ENCODE data around the gene MFAP4.

Gene MFAP4

DNA sequence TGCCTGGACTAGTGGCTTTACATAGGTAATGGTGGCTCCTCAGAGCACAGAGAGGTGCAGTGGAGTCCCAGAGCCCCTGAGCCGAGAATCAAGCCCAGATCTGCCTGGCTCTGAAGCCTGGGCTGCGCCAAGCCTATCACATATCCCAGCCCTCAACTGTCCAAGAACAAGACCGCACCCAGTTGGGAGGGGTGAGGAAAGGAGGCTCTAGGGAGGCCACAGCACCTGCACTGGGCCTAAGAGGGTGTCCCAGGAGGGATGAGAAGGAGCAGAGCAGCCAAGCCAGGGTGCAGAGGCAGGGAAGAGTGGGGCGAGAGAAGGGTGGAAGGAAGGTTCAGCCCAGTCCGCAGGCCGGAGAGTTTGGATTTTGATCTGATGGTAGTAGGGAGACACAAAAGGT, 23.1 kb upstream of the MFAP4 start:
- no peak for DNase-seq (ENCODE audit: low read depth)

- DNase-seq (ENCODE audit: low read depth), result no peak
Measured at GRCh38 chr17:19409509-19409908, 22.5 kb upstream of the MFAP4 start.

DNA sequence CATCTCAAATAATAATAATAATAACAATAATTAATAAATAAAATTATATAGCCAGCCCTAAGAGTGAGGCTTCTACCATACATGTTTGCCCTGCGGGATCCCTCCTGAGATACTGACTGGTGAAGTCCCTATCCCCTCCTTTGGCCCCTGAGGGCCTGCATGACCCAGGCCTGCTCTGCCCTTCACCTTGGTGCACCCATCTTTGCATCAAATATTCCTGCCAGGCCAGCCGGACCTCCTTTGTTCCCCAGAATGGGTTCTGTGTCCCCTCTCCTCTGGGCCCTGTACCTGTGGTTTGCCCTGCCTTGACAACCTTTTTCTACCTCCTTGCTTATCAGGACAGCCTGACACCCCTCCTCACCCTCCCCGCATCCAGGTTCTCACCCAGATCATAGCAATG, 22.1 kb upstream of the MFAP4 start:
- DNase-seq (ENCODE audit: low read depth), result no peak

- no peak for DNase-seq (ENCODE audit: low read depth)
Measured at GRCh38 chr17:19408346-19408710, 21.3 kb upstream of the MFAP4 start.

GRCh38 chr17:19407601-19408345, 20.8 kb upstream of the MFAP4 start:
- DNase-seq (ENCODE audit: low read depth), result no peak

DNA sequence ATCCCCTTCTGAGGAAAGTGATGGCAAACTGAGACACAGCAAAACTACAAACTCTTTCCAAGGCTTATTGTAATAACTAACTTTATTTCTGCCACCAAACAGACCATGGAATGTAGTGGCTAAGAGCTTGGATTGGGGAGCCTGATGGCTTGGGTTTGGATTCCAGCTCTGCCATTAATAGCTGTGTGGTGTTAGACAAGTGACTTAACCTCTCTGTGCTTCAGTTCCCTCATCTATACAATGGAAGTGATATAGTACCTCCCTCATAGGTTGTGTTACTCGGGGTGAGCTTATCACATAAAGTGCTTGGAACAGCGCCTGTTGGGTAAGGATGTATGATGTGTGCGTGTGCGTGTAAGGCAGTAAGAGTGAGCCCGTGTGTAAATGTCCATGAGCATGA, 18.1 kb upstream of the MFAP4 start:
- no peak for DNase-seq (ENCODE audit: low read depth)

- DNase-seq (ENCODE audit: low read depth), result no peak
Measured at GRCh38 chr17:19404264-19404663, 17.3 kb upstream of the MFAP4 start.

- no peak for DNase-seq (ENCODE audit: low read depth)
Measured at GRCh38 chr17:19403021-19403420, 16.0 kb upstream of the MFAP4 start.

- no peak for DNase-seq (ENCODE audit: low read depth)
Measured at GRCh38 chr17:19402171-19402570, 15.2 kb upstream of the MFAP4 start.

GRCh38 chr17:19401321-19402010, 14.5 kb upstream of the MFAP4 start:
- no peak for DNase-seq (ENCODE audit: low read depth)

DNA sequence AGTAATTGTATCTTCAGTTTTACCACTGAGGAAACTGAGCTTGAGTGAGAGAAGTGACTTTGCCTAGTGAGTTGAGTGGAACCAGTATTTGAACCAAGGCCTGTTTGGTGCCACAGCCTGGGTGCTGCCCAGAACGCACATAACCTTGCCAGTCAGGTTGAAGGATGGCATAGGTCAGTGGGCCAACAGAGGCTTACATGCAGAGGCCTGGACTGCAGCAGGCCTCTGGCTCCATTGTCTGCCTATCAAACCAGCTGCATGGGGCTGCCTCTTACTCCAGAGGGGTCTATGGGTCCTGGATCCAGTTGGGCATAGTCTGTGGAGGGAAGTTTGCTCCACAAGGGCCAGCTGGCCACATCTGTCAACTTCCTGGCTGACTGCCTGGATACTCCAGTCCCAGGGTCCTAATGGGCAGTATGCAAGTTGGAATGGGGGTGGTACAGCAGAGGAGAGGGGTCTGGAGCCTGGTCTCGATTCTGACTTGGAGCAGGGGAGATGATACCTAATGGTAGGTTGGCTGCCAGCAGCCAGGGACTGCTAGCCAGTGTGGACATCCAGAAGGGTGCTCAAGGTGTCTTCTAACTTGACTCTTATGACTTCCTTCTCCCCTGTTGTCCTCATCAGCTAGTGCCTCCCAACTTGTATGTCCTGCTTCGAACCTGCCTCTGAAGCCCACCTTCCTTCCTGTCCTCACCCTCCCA, 12.9 kb upstream of the MFAP4 start:
- no peak for DNase-seq (ENCODE audit: low read depth)

DNA sequence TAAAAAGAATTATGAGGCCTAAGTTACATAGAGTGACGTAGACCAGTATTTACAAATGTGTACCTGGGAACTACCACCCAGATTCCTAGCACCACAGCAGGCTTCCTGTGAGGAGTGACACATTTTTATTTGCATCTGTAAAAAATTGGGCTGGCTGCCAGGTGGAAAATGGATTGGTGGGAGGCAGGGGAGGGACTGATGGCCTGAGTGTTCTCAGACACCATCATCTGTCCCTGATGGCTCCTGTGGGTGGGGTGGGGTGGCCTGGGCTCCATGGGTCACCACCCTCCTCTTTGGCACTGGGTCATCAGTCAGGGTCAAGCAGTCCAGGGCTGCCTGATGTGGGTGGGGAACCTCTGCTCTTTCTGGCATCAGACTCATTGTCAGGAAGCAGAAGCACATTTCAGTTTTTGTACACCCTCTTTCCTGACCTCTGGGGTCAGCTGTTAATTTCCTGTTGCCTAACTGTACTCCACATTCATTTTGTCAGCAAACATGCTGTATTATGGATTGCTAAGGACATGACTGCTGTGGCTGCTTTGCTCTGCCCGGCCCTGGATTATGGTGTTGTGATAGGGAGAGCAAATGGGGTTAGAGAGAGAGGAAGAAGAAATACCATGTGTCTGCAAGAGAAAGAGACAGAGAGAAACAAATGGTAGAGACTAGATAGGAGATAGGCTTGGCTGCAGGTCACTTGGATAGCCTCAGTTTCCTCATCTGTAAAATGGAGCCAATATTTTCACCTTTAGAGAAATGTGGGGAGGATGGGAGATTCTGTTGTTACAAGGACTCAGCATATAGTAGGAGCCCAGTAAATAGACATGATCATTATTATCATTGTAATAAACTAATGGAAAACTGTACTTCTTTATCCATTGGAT, 11.6 kb upstream of the MFAP4 start:
- DNase-seq (ENCODE audit: low read depth), result no peak

GRCh38 chr17:19397556-19398041, 10.6 kb upstream of the MFAP4 start:
- no peak for DNase-seq (ENCODE audit: low read depth)

- no peak for DNase-seq (ENCODE audit: low read depth)
Measured at GRCh38 chr17:19392303-19392702, 5.3 kb upstream of the MFAP4 start.

DNA sequence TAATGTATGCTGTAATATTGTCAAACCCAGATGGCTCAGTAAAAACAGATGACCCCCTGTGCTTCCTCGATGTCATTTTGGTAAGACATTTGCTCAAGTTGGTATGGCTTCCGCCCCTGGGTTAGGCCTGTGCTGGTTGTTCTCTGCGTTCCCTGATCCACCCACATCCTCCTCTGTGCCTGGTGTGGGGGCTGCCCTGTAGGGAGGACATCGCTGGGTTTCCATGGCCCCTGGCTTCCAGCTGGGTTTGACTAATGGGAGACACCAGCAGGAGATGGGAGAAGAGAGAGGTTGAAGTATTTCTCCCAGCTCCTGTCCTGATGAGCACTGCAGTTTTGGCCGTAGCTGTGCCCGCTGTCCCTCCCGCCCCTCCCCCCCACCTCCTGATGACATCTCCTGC, 4.4 kb upstream of the MFAP4 start:
- DNase-seq (ENCODE audit: low read depth), result no peak

DNA sequence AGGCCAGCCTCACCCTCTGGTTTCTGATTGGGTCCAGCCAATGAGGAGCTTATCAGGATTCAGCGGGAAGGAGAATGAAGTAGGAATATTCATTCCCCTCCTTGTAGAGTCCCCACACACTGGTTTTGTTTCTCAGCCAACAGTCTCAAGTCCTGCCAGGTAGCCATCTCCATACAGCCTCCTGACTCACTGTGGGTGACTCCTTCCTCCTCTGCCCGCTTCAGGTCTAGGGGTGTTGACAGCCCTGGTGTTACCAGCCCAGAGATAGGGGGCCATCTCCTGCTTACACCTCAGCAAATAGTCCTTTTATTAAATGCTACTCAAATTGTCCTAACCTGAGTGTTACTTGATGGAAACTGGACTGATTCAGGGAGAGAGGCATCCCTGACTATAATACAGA, 4.0 kb upstream of the MFAP4 start:
- DNase-seq (ENCODE audit: low read depth), result no peak

GRCh38 chr17:19388791-19389785, 2.1 kb upstream of the MFAP4 start:
- DNase-seq (ENCODE audit: low read depth), result no peak

DNA sequence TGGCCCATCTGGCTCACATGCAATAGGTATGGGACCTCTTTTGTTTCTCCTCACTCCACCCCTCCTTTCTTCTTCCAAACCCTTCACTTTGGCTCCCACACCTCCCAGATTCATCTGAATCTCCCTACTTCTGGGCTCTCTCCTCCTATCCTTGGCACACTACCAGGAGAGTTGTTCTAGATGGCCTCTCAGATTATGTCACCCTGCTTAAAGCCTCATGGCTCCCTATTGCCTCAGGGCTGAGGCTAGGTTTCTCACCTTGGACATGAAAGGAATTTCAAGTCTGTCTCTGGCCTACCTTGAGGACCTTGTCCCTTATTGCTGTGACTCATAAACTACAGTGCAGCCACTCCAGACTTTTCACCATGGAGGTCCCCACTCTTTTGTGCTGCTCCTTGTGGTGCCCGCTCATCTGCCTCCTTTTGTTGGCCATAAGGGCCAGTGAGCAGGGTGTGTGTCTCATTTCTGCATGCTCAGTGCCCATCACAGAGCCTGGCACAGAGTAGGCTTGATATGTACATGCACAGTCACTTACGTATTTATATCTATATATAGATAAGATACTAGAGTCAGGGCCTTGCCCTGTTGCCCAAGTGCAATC, 1.0 kb upstream of the MFAP4 start:
- no peak for DNase-seq (ENCODE audit: low read depth)

DNA sequence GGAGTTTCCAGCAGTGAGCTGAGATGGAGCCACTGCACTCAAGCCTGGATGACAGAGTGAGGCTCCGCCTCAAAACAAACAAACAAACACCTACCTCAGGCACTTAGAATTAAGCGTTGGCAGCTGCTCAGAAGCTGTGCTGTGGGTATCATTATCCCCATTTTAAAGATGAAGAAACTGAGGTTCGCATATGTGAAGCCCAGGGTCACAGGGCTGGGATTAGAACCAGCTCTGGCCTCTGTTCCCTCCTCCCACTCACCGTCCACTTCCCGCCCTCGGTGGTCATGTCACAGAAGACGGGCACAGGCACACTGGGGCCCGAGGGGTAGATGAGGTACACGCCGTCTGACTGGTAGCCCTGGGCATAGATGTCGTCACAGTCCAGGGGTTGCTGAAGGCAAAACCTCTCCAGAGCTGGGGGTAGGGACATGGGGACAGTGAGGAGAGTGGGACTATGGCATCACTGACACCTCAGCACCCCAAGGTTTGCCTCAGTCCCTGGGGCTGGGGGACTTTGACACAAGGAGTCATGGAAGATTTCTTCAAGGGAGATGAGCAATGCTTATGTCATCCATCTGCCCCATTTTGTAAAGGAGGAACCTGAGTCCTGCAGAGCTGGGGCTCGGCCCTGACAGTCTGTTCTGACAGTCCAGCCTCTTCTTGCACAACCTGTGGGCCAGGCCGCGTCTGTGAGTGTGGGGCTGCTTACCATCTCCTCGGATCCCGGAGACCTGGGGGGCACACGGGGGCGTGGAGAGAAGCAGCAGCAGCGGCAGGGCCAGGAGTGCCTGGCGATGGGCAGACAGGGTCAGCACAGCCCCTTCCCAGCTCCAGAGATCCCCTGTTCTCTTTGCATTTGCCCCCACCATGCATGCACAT, 700 bp downstream of the MFAP4 start:
- no peak for DNase-seq (ENCODE audit: low read depth)
